Measurements from ENCODE around the gene PTPRE.

GRCh38 chr10:128080231-128080630 is 173.3 kb downstream of the PTPRE start:
- TF ChIP-seq POLR2AphosphoS5 (IDR thresholded peaks at IDR 0.05; ENCODE audit: low read depth, low read length) (no peak), TAF1 (IDR thresholded peaks at IDR 0.05; ENCODE audit: low read depth, low read length) (no peak), POLR2A (IDR thresholded peaks at IDR 0.05; ENCODE audit: low read depth, low read length) (no peak), SPI1 (IDR thresholded peaks at IDR 0.05; ENCODE audit: low read depth, low read length) (no peak), POU2F2 (IDR thresholded peaks at IDR 0.05; ENCODE audit: low read depth, low read length) (no peak), PAX5 (IDR thresholded peaks at IDR 0.05; ENCODE audit: insufficient read depth, low read length, severe bottlenecking) (no peak)
